HepG2 (cell line): ENCODE measurements around the gene ACP2. TPM values are rescaled to one million over a fixed set of nuclear protein-coding genes. Genes with fewer than 3 reads are reported as not detected.

Source experiments
- CREB1 ChIP-seq, 2 experiments: fragments of 450-650 bp in 1 of 2; IDR thresholded peaks; 2 replicates each; pipeline ENCODE4 v1.6.1; 2016 to 2017; ENCODE audit warnings: control low read depth in 1 of 2, mild to moderate bottlenecking in 1 of 2, missing compliant biosample characterization in 1 of 2, missing genetic modification characterization in 1 of 2
- ELF1 ChIP-seq: sonication (generic); formaldehyde crosslinking; IDR thresholded peaks from 2 replicates; pipeline ENCODE4 v1.4.0; 2020; ENCODE audit warnings: missing genetic modification reagents
- HNF4A ChIP-seq: sonication (generic); formaldehyde crosslinking; IDR thresholded peaks from 2 replicates; pipeline ENCODE4 v1.4.0; 2020; ENCODE audit warnings: missing genetic modification reagents
- PAWR ChIP-seq: sonication (generic); formaldehyde crosslinking; IDR thresholded peaks from 2 replicates; pipeline ENCODE4 v1.4.0; 2020; ENCODE audit warnings: missing genetic modification reagents, mild to moderate bottlenecking, borderline replicate concordance
- PCBP1 ChIP-seq: fragments of 200-400 bp; formaldehyde crosslinking; IDR thresholded peaks from 2 replicates; pipeline ENCODE4 v1.6.1; 2017; ENCODE audit warnings: mild to moderate bottlenecking, low read depth, low read length, borderline replicate concordance
- RARA ChIP-seq: IDR thresholded peaks from 2 replicates; pipeline ENCODE4 v1.6.1; 2016; ENCODE audit warnings: missing genetic modification reagents, missing compliant biosample characterization
- TCF7 ChIP-seq: sonication (generic); IDR thresholded peaks from 2 replicates; pipeline ENCODE4 v1.6.1; 2016; ENCODE audit warnings: antibody characterized with exemption, low read depth
- U2AF2 ChIP-seq: fragments of 200-400 bp; formaldehyde crosslinking; IDR thresholded peaks from 2 replicates; pipeline ENCODE4 v1.6.1; 2017; ENCODE audit warnings: low read depth, mild to moderate bottlenecking, low read length
- ZBED4 ChIP-seq: sonication (generic); formaldehyde crosslinking; IDR thresholded peaks from 2 replicates; pipeline ENCODE4 v1.4.0; 2020; ENCODE audit warnings: missing genetic modification reagents, borderline replicate concordance
- ZBTB2 ChIP-seq: sonication (generic); formaldehyde crosslinking; IDR thresholded peaks from 2 replicates; pipeline ENCODE4 v1.8.0; 2022; ENCODE audit warnings: low read depth, missing genetic modification reagents
- ZFP41 ChIP-seq: sonication (generic); formaldehyde crosslinking; IDR thresholded peaks from 2 replicates; pipeline ENCODE4 v1.4.0; 2020; ENCODE audit warnings: mild to moderate bottlenecking, missing genetic modification reagents, borderline replicate concordance
- ZMYM3 ChIP-seq: sonication (generic); formaldehyde crosslinking; IDR thresholded peaks from 2 replicates; pipeline ENCODE4 v1.5.1; 2020; ENCODE audit warnings: mild to moderate bottlenecking, missing genetic modification reagents
- ZNF276 ChIP-seq: sonication (generic); formaldehyde crosslinking; IDR thresholded peaks from 2 replicates; pipeline ENCODE4 v1.4.0; 2020; ENCODE audit warnings: mild to moderate bottlenecking, low read depth, missing genetic modification reagents
- ZNF597 ChIP-seq: sonication (generic); formaldehyde crosslinking; IDR thresholded peaks from 2 replicates; pipeline ENCODE4 v1.5.0; 2020; ENCODE audit warnings: missing genetic modification reagents
- ZNF704 ChIP-seq: sonication (generic); formaldehyde crosslinking; IDR thresholded peaks from 2 replicates; pipeline ENCODE4 v1.8.1; 2023; ENCODE audit warnings: mild to moderate bottlenecking, inconsistent platforms, moderate library complexity, missing genetic modification reagents, borderline replicate concordance
- ZNF782 ChIP-seq: sonication (generic); formaldehyde crosslinking; IDR thresholded peaks from 2 replicates; pipeline ENCODE4 v1.4.0; 2020; ENCODE audit warnings: missing genetic modification reagents, mild to moderate bottlenecking, borderline replicate concordance
- ZNF883 ChIP-seq: sonication (generic); formaldehyde crosslinking; IDR thresholded peaks from 2 replicates; pipeline ENCODE4 v1.5.1; 2020; ENCODE audit warnings: mild to moderate bottlenecking, missing genetic modification reagents; ENCODE audit errors: not compliant biosample characterization
- polyA plus RNA-seq, 8 experiments: library from polyadenylated mRNA; depleted of rRNA in 3 of 8; stranded (reverse) in 7 of 8; unstranded in 1 of 8; fragments of >200 nt; fragmentation: Illumina TruSeq in 4 of 8; extraction: Trizol in 4 of 8; gene quantifications; 2 replicates each; pipeline versions ENCODE4 v1.2.1 to v1.2.3, GENCODE V29; 2011 to 2016; ENCODE audit warnings: low read depth in 4 of 8, missing spikeins in 1 of 8, mixed read lengths in 1 of 8; ENCODE audit not compliant: insufficient read depth in 1 of 8
- total RNA-seq, 5 experiments: library from RNA; depleted of rRNA; stranded (reverse); fragments of >200 nt; fragmentation: Illumina TruSeq; extraction: Trizol; gene quantifications; 2 replicates each; pipeline ENCODE4 v1.2.3, GENCODE V29; 2016; ENCODE audit warnings: low read depth in 1 of 5

Gene ACP2
- total and polyA plus RNA-seq, 2 of the 13 experiments (the other 11 are each of a cell fraction or from before 2014, with no cell fraction given) = 17.7 to 20.2 TPM

GRCh38 chr11:47257517-47258316, 9.1 kb upstream of the ACP2 start, which contains the start of gene NR1H3 (continued):
- TF ChIP-seq ZNF704 (CRISPR knock-in tag) (no peak), ZNF883 (CRISPR knock-in tag) (no peak), ZNF276 (CRISPR knock-in tag) (no peak), PCBP1 (no peak), HNF4A (CRISPR knock-in tag) (peak; percentile 84), U2AF2 (no peak), ZNF597 (no peak), CREB1 (IDR thresholded peaks at IDR 0.05) (no peak), CREB1 (CRISPR knock-in tag; IDR thresholded peaks at IDR 0.05) (no peak), ZFP41 (CRISPR knock-in tag) (no peak), ZBTB2 (CRISPR knock-in tag) (no peak), ELF1 (CRISPR knock-in tag) (peak; percentile 44; the same call in 1 of the 2 replicates), ZMYM3 (CRISPR knock-in tag) (0 out of 2 replicates have a peak, but pooled peaks have one; percentile 16), TCF7 (no peak), ZBED4 (CRISPR knock-in tag) (peak; percentile 63; the same call in 1 of the 2 replicates), ZNF782 (CRISPR knock-in tag) (peak; percentile 30; the same call in 1 of the 2 replicates), RARA (CRISPR knock-in tag) (peak; percentile 65), PAWR (no peak)
